Measurements from ENCODE around the gene TAP2.
A peak's percentile ranks its signal among the peaks of the same experiment; 100 is the strongest.

TAP2 gene

DNA sequence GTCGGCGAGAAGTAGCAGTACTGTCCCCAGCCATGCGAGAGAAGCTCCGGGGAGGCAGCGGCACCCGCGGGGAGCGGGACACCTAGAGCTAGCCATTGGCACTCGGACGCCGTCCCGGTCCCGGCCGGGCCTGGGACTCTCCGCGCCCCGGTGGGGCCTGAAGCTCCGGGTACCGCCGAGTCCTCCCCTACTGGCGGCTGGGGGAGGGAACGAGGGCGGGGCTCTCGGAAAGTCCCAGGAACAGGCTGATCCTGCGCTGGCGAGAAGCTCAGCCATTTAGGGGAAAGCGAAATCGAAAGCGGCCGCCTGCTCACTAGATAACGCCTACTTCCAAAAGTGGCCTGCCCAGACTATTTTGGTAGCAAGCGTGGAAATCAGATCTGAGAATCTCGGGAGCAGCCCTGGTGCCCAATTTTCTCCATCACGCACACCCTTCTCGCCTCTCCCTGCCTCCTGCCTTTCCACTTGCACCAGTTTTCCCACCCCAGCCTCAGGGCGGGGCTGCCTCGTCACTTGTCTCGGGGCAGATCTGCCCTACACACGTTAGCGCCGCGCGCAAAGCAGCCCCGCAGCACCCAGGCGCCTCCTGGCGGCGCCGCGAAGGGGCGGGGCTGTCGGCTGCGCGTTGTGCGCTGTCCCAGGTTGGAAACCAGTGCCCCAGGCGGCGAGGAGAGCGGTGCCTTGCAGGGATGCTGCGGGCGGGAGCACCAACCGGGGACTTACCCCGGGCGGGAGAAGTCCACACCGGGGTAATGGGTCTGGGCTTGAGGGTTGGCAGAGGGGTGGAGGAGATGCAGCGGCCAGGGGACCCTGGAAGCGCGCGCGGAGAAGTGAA lies 15.2 kb upstream of the TAP2 start, which contains the start of the genes PSMB9 and TAP1:
Gene PSMB9, plus strand, starts transcription at position 652 of the 835 bp plus-strand sequence. Its CDS starts 38 bp downstream, at position 690.
Gene TAP1, minus strand, starts transcription at position 164 of the 835 bp plus-strand sequence. Its CDS starts 68 bp downstream, at position 96.
- DNase-seq: peak; percentile 98

DNA sequence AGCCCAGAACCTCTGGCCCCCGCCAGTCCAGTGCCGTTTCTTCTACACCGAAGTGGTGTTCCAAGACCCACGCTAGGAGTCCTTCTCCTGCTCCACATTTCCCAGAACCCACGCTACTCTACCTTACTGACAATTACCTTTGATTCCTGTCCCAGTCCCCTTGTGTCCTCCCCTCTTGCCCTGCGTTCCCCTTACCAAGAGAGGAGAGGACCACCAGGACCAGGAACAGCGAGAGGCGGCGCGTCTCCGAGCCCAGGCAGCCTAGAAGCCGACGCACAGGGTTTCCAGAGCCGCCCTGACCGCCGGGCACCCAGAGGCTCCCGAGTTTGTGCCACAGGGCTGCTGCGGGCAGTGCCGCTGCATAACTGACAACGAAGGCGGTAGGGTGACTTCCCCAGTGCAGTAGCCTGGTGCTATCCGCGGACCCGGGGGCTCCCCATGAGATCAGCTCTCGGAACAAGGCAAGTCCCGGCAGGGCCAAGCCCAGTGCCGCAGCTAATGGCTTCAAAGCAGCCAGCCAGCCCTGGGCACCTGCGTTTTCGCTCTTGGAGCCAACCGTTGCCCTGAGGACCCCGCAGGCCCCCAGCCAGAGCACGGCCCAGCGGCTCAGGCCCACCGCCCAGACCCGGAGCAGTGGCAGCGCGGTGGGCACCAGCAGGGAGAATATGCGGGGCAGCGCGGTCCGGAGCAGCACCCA lies 14.5 kb upstream of the TAP2 start:
- peak; percentile 68 for DNase-seq

GRCh38 chr6:32852018-32852843 lies 13.7 kb upstream of the TAP2 start:
- peak; percentile 41 for DNase-seq

DNA sequence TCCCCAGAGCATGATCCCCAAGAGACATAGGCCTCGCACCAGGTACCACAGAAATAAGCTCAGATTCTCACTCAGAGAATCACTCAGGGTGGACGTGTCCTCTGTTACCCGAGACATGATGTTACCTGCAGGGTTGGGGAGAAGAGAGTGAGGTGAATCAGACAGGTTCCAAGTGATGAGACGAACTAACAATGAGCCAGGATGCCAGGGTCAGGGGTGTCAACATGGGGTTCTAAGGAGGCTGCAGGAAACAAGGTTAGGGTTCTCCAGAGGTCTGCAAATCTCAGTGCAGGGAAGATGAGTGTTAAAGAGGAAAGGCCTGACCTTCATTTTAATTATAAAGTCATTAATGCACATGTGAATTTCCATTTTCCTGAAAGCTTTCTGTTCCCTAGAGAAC lies 12.5 kb upstream of the TAP2 start:
- DNase-seq: no peak

GRCh38 chr6:32849126-32849525 lies 10.6 kb upstream of the TAP2 start:
- no peak for DNase-seq

- no peak for DNase-seq
Observed at GRCh38 chr6:32847795-32848194, 9.3 kb upstream of the TAP2 start.

DNA sequence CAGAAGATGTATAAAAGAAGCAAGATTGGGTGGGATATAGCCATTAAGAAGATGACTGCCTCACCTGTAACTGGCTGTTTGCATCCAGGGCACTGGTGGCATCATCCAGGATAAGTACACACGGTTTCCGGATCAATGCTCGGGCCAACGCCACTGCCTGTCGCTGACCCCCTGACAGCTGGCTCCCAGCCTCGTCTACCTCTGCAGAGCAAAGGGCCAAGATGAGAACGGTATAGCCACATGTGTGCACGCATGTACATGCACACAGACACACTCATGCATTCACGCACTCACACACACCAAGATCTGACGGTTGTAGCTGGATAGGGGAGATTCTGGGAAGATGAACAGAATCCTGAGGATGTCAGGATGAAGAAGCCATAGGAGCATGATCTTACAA lies 8.5 kb upstream of the TAP2 start:
- DNase-seq: no peak

DNA sequence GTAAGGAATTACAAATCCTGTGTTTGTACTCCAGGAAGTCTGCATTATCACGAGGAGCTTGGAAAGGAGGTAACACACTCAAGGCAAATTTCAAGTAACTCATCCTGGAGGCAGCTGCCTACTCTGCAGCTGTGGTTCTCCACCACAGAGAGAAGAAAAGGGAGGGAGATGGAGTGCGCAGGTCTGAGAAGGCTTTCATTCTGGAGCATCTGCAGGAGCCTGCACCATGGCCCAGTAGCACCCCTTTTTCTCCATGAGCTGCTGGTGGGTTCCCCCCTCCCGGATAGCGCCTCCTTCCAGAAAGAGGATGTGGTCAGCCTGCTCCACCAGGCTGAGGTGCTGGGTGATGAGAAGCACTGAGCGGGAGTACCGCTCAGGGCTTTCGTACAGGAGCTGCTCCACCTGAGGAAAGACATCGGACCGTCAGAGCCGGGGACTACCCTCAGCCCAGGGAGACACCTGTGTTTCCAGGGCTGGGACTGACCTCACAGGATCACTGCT lies 6.9 kb upstream of the TAP2 start:
- peak; percentile 30 for DNase-seq

DNA sequence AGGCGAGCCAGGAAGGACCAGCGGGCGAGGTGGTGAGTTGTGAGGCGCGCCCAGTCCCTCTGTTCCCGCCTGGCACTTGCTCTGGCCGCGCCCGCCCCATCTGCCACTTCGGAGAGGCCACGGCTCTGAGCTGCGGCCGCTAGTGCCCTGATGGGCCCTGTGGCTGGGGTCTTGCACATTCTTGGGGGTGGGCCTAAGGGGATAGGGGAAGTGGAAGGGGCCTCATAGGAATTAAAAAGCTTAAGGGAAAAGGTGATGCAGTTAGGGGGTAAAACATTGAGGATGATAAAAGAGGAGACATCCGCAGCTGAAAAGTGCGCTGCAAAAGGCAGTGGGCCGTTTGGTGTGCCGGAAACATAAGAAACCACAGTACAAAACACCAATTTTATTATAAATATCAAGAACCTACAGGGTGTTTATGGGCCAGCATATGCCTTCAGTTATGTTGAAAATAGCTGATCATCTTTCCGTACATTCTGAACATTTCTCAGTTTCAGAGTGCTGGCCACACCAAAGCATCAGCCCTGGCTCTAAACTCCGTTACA lies 6.4 kb upstream of the TAP2 start:
- no peak for DNase-seq

GRCh38 chr6:32843979-32844838 lies 5.7 kb upstream of the TAP2 start, which contains the start of gene PSMB8:
Gene PSMB8, minus strand, starts transcription at chr6:32844047. Its CDS starts 51 bp downstream, at chr6:32843996.
- DNase-seq: peak; percentile 97

- DNase-seq: no peak
Observed at GRCh38 chr6:32843331-32843978, 4.9 kb upstream of the TAP2 start.

GRCh38 chr6:32842690-32843089 lies 4.2 kb upstream of the TAP2 start:
- no peak for DNase-seq

- DNase-seq: no peak
Observed at GRCh38 chr6:32842021-32842650, 3.6 kb upstream of the TAP2 start.

GRCh38 chr6:32840604-32841246 lies 2.2 kb upstream of the TAP2 start:
- no peak for DNase-seq

GRCh38 chr6:32839356-32839755 lies 817 bp upstream of the TAP2 start:
- no peak for DNase-seq

GRCh38 chr6:32837651-32838113 lies 857 bp downstream of the TAP2 start:
- no peak for DNase-seq

GRCh38 chr6:32836873-32837272 lies 1.7 kb downstream of the TAP2 start:
- DNase-seq: no peak

GRCh38 chr6:32835167-32835893 lies 3.2 kb downstream of the TAP2 start:
- DNase-seq: no peak

- DNase-seq: no peak
Observed at GRCh38 chr6:32833664-32834063, 4.9 kb downstream of the TAP2 start.

Measured in activated naive CD4-positive, alpha-beta T cell treated with anti-CD3 and anti-CD28 coated beads, Interleukin-2, amount 50 U/mL, for 16 hours (primary cell).